ENCODE data around the gene PIH1D1. TPM values are rescaled to one million over a fixed set of nuclear protein-coding genes. Genes with fewer than 3 reads are reported as not detected.
"Not testable (repeated sequence)": the region's sequence is repeated elsewhere in the genome, so short reads cannot be mapped to it uniquely, and the experiment has no call there.

PIH1D1 gene
- total and polyA plus RNA-seq, 4 experiments from 2014 or later, result 87.2 to 186 (median 151) TPM

DNA sequence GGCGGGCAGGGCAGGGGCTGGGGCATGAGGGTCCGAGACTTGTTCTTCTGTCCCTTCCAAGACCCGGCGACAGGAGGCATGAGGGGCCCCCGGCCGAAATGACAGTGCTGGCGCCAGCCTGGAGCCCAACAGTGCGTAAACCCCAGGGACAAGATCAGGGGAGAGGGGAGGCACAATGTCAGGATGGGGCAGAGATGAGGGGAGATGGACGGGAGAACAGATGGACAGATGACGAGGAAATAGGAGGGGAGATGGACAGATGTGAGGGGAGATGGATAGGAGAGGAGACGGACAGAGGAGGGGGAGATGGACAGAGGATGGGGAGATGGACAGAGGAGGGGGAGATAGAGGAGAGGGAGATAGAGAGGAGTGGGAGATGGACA lies 22.9 kb upstream of the PIH1D1 start:
- Histone ChIP-seq H3K4me1 (ENCODE audit: insufficient read depth, low read length) (peaks cover 65% of the 10 kb centered on the region), H3K36me3 (ENCODE audit: insufficient read depth, low read length) (peaks cover 16% of the 10 kb centered on the region), H3K27me3 (ENCODE audit: insufficient read depth, low read length) (no peaks in the 10 kb centered on the region), H3K9me3 (ENCODE audit: control insufficient read depth in 1 of 2, low read length in 2 of 2) (no peaks in the 10 kb centered on the region), H3K27ac (ENCODE audit: low read depth, low read length) (peak overlapping the region; percentile 96), H3K4me3 (ENCODE audit: low read length in 2 of 2) (peak overlapping the region; percentile 77 to 94)
- no peaks in the 10 kb centered on the region for H3K9me3 Mint-ChIP-seq
- ChIA-PET CTCF (ENCODE audit: partially characterized antibody) (interaction anchor here (1.0 to 6.0 kb wide), 10 partner anchors 14 to 206 kb away, joined by 3 to 227 read pairs (median 10); partner anchors contain the start of genes ALDH16A1, CD37, PIH1D1 and PRMT1), POLR2A (ENCODE audit: partially characterized antibody) (interaction anchor here (1.2 to 4.8 kb wide), 10 partner anchors 10 to 204 kb away, joined by 3 to 79 read pairs (median 10); partner anchors contain the start of genes NOSIP and RPL13A)
- H3K36me3 Mint-ChIP-seq, result peaks cover 16 to 23% of the 10 kb centered on the region in 2 donors
- H3K27ac Mint-ChIP-seq, result peak overlapping the region; percentile 91 to 99 (median 98)
- no peak for DNase-seq
- H3K27me3 Mint-ChIP-seq, result no peaks in the 10 kb centered on the region
- peaks cover 25 to 69% (median 43%) of the 10 kb centered on the region in 4 donors for H3K4me1 Mint-ChIP-seq
- peak overlapping the region; percentile 90 to 99 (median 94) for H3K4me3 Mint-ChIP-seq
- intact Hi-C loops (cut with micrococcal nuclease), result loop anchor here (1.0 to 2.0 kb wide), 7 partner anchors 13 to 208 kb away; partner anchors contain the start of genes ALDH16A1 and RPL13A

DNA sequence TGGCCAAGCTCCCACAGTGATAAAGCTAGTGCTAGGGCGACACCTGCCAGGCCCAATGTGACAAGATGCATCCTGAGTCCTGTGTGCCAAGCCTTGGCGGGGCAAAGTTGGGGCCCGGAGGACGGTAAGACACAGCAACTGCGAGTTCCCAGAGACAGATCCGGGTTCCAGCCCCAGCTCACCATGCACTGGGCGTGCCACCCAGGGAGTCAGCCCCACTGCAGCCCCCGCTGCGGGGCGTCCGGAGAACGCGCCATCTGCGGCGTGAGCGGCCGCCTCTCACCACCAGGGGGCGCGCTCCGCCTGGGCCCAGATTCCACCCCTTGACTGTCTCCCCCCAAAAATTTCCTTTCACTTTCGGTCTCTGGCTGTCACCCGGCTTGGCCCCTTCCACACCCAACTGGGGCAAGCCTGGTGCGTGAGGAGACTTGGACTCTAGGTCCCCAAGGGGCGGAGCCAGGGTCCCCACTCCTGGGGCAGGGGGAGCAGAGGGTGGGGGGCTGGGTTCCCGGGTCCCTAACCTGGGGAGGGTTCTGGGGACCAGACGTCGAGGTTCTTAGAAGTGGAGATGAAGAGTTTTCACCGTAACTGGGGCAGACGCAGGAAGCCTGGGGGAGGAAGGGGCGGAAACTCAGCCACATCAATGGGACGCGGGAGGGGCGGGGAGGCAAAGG lies 22.4 kb upstream of the PIH1D1 start, which contains the start of gene FLT3LG:
Gene FLT3LG, plus strand, starts transcription at position 348 of the 674 bp plus-strand sequence. CDS start 425 bp downstream, outside the sequence.
- Mint-ChIP-seq H3K4me1 (peaks cover 27 to 71% (median 46%) of the 10 kb centered on the region in 4 donors), H3K4me3 (peak within 1 kb of the TSS; percentile 90 to 99 (median 94)), H3K27me3 (no peaks in the 10 kb centered on the region), H3K36me3 (peaks cover 16 to 25% of the 10 kb centered on the region in 2 donors), H3K9me3 (peaks cover 0 to 3% (median 0%) of the 10 kb centered on the region in 8 donors), H3K27ac (peak within 1 kb of the TSS; percentile 91 to 99 (median 98))
- intact Hi-C loops (cut with micrococcal nuclease), result loop anchor here (1.0 to 2.0 kb wide), 7 partner anchors 13 to 207 kb away; partner anchors contain the start of genes ALDH16A1 and RPL13A
- no peaks in the 10 kb centered on the region for H3K27me3 ChIP-seq (ENCODE audit: insufficient read depth, low read length)
- peak within 1 kb of the TSS; percentile 96 for H3K27ac ChIP-seq (ENCODE audit: low read depth, low read length)
- CTCF ChIA-PET (ENCODE audit: partially characterized antibody), result interaction anchor here (0.6 to 6.0 kb wide), 33 partner anchors 8 to 248 kb away, joined by 3 to 227 read pairs (median 4); partner anchors contain the start of genes ALDH16A1, CD37, KASH5 and PIH1D1
- H3K4me3 ChIP-seq (ENCODE audit: low read length in 2 of 2), result peak within 1 kb of the TSS; percentile 77 to 94
- H3K9me3 ChIP-seq (ENCODE audit: control insufficient read depth in 1 of 2, low read length in 2 of 2), result no peaks in the 10 kb centered on the region
- peaks cover 16% of the 10 kb centered on the region for H3K36me3 ChIP-seq (ENCODE audit: insufficient read depth, low read length)
- peaks cover 64% of the 10 kb centered on the region for H3K4me1 ChIP-seq (ENCODE audit: insufficient read depth, low read length)
- peak; percentile 96 to 97 (median 97) for DNase-seq
- POLR2A ChIA-PET (ENCODE audit: partially characterized antibody), result interaction anchor here (0.6 to 6.2 kb wide), 19 partner anchors 9 to 204 kb away, joined by 3 to 222 read pairs (median 5); partner anchors contain the start of genes ALDH16A1, NOSIP, PIH1D1 and RPL13A

DNA sequence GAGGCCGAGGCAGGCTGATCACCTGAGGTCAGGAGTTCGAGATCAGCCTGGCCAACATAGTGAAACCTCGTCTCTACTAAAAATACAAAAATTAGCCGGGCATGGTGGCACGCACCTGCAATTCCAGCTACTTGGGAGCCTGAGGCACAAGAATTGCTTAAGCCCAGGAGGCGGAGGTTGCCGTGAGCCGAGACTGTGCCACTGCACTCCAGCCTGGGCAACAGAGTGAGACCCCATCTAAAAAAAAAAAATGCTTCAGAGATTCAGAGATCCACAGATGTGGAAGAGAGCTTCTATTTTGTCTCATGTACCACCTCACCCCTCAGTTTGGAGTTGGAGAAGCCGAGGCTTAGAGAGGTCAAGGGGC lies 21.9 kb upstream of the PIH1D1 start:
- intact Hi-C loops (cut with micrococcal nuclease); DNase-seq; H3K27me3 Mint-ChIP-seq; H3K27me3 ChIP-seq (ENCODE audit: insufficient read depth, low read length); H3K9me3 Mint-ChIP-seq; H3K9me3 ChIP-seq (ENCODE audit: control insufficient read depth in 1 of 2, low read length in 2 of 2): not testable (repeated sequence)
- ChIA-PET POLR2A (ENCODE audit: partially characterized antibody) (interaction anchor here (0.6 to 6.2 kb wide), 20 partner anchors 9 to 205 kb away, joined by 3 to 222 read pairs (median 5); partner anchors contain the start of genes ALDH16A1, BCL2L12, IRF3 and NOSIP), CTCF (ENCODE audit: partially characterized antibody) (interaction anchor here (0.6 to 6.0 kb wide), 35 partner anchors 9 to 248 kb away, joined by 3 to 227 read pairs (median 4); partner anchors contain the start of genes ALDH16A1, CD37, KASH5 and PIH1D1)
- Mint-ChIP-seq H3K27ac (peak overlapping the region; percentile 91 to 99 (median 97)), H3K36me3 (peaks cover 20 to 26% of the 10 kb centered on the region in 2 donors), H3K4me1 (peaks cover 31 to 71% (median 51%) of the 10 kb centered on the region in 4 donors), H3K4me3 (peak overlapping the region; percentile 90 to 99 (median 94))
- peak overlapping the region; percentile 44 to 94 for H3K4me3 ChIP-seq (ENCODE audit: low read length in 2 of 2)
- H3K36me3 ChIP-seq (ENCODE audit: insufficient read depth, low read length), result peaks cover 16% of the 10 kb centered on the region
- H3K27ac ChIP-seq (ENCODE audit: low read depth, low read length), result peak overlapping the region; percentile 96
- H3K4me1 ChIP-seq (ENCODE audit: insufficient read depth, low read length), result peaks cover 65% of the 10 kb centered on the region

- H3K27ac Mint-ChIP-seq, result peak overlapping the region; percentile 91 to 99 (median 97)
- DNase-seq, result no peak
- H3K4me1 Mint-ChIP-seq, result peaks cover 31 to 73% (median 51%) of the 10 kb centered on the region in 4 donors
- ChIA-PET POLR2A (ENCODE audit: partially characterized antibody) (interaction anchor here (0.6 to 6.2 kb wide), 18 partner anchors 12 to 205 kb away, joined by 3 to 222 read pairs (median 6); partner anchors contain the start of genes ALDH16A1, BCL2L12, IRF3 and NOSIP), CTCF (ENCODE audit: partially characterized antibody) (interaction anchor here (0.6 to 6.0 kb wide), 29 partner anchors 10 to 247 kb away, joined by 3 to 227 read pairs (median 4); partner anchors contain the start of genes ALDH16A1, DKKL1, KASH5 and PIH1D1)
- Histone ChIP-seq H3K27ac (ENCODE audit: low read depth, low read length) (peak overlapping the region; percentile 96), H3K27me3 (ENCODE audit: insufficient read depth, low read length) (no peaks in the 10 kb centered on the region), H3K4me1 (ENCODE audit: insufficient read depth, low read length) (peaks cover 71% of the 10 kb centered on the region), H3K36me3 (ENCODE audit: insufficient read depth, low read length) (peaks cover 16% of the 10 kb centered on the region), H3K4me3 (ENCODE audit: low read length in 2 of 2) (peak overlapping the region in 1 of 2 donors; percentile 8), H3K9me3 (ENCODE audit: control insufficient read depth in 1 of 2, low read length in 2 of 2) (no peaks in the 10 kb centered on the region)
- peak overlapping the region; percentile 61 to 99 (median 94) for H3K4me3 Mint-ChIP-seq
- H3K9me3 Mint-ChIP-seq, result peaks cover 0 to 3% (median 0%) of the 10 kb centered on the region in 8 donors
- peaks cover 20 to 26% of the 10 kb centered on the region in 2 donors for H3K36me3 Mint-ChIP-seq
- intact Hi-C loops (cut with micrococcal nuclease), result no loop called here
- no peaks in the 10 kb centered on the region for H3K27me3 Mint-ChIP-seq
Measured at GRCh38 chr19:49472936-49473335, 21.3 kb upstream of the PIH1D1 start.

DNA sequence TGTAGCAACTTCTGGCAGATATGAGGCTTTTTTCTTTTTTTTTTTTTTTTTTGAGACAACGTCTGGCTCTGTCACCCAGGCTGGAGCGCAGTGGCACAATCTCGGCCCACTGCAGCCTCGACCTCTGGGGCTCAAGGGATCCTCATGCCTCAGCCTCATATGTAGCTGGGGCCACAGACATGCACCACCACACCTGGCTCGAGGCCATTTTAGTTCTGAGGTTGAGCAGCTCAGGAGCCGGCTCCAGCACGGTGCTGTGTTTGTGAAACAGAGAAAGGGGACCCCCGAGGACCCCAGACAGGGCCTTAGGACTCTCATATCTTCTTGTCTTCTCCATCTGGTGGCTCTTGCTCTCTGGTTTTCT lies 19.0 kb upstream of the PIH1D1 start:
- H3K9me3 ChIP-seq (ENCODE audit: control insufficient read depth in 1 of 2, low read length in 2 of 2), result no peaks in the 10 kb centered on the region
- H3K27me3 ChIP-seq (ENCODE audit: insufficient read depth, low read length), result no peaks in the 10 kb centered on the region
- no peaks in the 10 kb centered on the region for H3K27me3 Mint-ChIP-seq
- peak overlapping the region; percentile 75 for H3K27ac ChIP-seq (ENCODE audit: low read depth, low read length)
- DNase-seq, result no peak
- peaks cover 68% of the 10 kb centered on the region for H3K4me1 ChIP-seq (ENCODE audit: insufficient read depth, low read length)
- H3K36me3 Mint-ChIP-seq, result peaks cover 9 to 15% of the 10 kb centered on the region in 2 donors
- H3K4me1 Mint-ChIP-seq, result peaks cover 24 to 65% (median 40%) of the 10 kb centered on the region in 4 donors
- peak overlapping the region; percentile 94 to 100 (median 100) for H3K27ac Mint-ChIP-seq
- ChIA-PET POLR2A (ENCODE audit: partially characterized antibody) (interaction anchor here (0.6 to 6.2 kb wide), 28 partner anchors 13 to 244 kb away, joined by 3 to 222 read pairs (median 4); partner anchors contain the start of genes ALDH16A1, CD37, KASH5 and PIH1D1), CTCF (ENCODE audit: partially characterized antibody) (interaction anchor here (0.7 to 6.0 kb wide), 19 partner anchors 8 to 244 kb away, joined by 3 to 227 read pairs (median 6); partner anchors contain the start of genes ALDH16A1, PIH1D1, PRR12 and RPS11)
- no peak overlapping the region for H3K4me3 ChIP-seq (ENCODE audit: low read length in 2 of 2)
- H3K9me3 Mint-ChIP-seq, result peaks cover 0 to 3% (median 0%) of the 10 kb centered on the region in 8 donors
- peak overlapping the region in 7 of 8 donors; percentile 12 to 81 (median 52) for H3K4me3 Mint-ChIP-seq
- peaks cover under 1% of the 10 kb centered on the region for H3K36me3 ChIP-seq (ENCODE audit: insufficient read depth, low read length)
- intact Hi-C loops (cut with micrococcal nuclease), result loop anchor here (1.0 to 2.0 kb wide), 2 partner anchors 27 to 244 kb away; no protein-coding TSS in a partner anchor

DNA sequence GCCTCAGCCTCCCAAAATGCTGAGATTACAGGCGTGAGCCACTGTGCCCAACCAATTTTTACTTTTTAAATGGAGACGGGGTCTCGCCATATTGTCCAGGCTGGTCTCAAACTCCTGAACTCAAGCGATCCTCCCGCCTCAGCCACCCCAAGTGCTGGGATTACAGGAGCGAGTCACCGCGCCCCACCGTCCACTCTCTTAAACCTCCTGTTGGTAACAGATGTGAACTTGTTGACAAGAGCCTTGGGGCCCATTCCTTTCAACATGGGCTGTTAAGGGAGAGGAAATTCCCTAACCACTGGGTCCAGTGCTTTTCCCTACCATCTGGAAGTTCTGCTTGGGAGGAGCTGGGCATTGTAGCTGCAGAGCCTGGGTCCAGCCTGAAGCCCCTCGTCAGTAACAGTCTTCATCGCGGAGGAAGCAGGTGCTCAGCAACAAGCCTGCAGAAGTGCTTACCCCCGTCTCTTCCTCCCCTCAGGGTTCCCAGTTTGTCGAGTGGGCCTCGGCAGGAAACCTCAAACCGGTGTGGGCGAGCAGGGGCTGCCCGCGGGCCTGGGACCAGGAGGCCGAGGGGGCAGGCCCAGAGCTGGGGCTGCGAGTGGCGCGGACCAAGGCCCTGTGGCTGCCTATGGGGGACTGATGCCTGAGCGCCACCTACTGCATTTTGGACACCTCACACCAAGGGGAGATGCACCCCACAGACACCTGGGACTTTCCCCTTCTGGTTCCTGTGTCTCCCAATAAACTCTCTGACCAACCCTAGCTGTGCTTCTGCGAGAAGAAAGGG lies 18.4 kb upstream of the PIH1D1 start:
- H3K9me3 Mint-ChIP-seq, result peaks cover 0 to 3% (median 0%) of the 10 kb centered on the region in 8 donors
- Histone ChIP-seq H3K9me3 (ENCODE audit: control insufficient read depth in 1 of 2, low read length in 2 of 2) (no peaks in the 10 kb centered on the region), H3K4me3 (ENCODE audit: low read length in 2 of 2) (no peak overlapping the region), H3K27ac (ENCODE audit: low read depth, low read length) (peak overlapping the region; percentile 75), H3K27me3 (ENCODE audit: insufficient read depth, low read length) (no peaks in the 10 kb centered on the region), H3K36me3 (ENCODE audit: insufficient read depth, low read length) (peaks cover 7% of the 10 kb centered on the region), H3K4me1 (ENCODE audit: insufficient read depth, low read length) (peaks cover 71% of the 10 kb centered on the region)
- H3K4me3 Mint-ChIP-seq, result peak overlapping the region in 7 of 8 donors; percentile 40 to 81 (median 52)
- CTCF ChIA-PET (ENCODE audit: partially characterized antibody), result interaction anchor here (0.7 to 6.0 kb wide), 23 partner anchors 8 to 244 kb away, joined by 3 to 227 read pairs (median 4); partner anchors contain the start of genes ALDH16A1, PIH1D1, PRR12 and RPS11
- H3K27me3 Mint-ChIP-seq, result no peaks in the 10 kb centered on the region
- peak; percentile 78 to 94 (median 85) for DNase-seq
- intact Hi-C loops (cut with micrococcal nuclease), result loop anchor here (1.0 to 2.0 kb wide), 3 partner anchors 17 to 243 kb away; partner anchors contain the start of gene ALDH16A1
- POLR2A ChIA-PET (ENCODE audit: partially characterized antibody), result interaction anchor here (0.5 to 6.2 kb wide), 38 partner anchors 12 to 244 kb away, joined by 3 to 222 read pairs (median 5); partner anchors contain the start of genes ALDH16A1, CD37, GFY and KASH5
- peaks cover 5 to 11% of the 10 kb centered on the region in 2 donors for H3K36me3 Mint-ChIP-seq
- H3K4me1 Mint-ChIP-seq, result peaks cover 24 to 61% (median 41%) of the 10 kb centered on the region in 4 donors
- peak overlapping the region; percentile 94 to 100 (median 100) for H3K27ac Mint-ChIP-seq
